Measurements from ENCODE around the gene ADAMTS14.
"Not testable (repeated sequence)": the region's sequence is repeated elsewhere in the genome, so short reads cannot be mapped to it uniquely, and the experiment has no call there.

Gene ADAMTS14

DNA sequence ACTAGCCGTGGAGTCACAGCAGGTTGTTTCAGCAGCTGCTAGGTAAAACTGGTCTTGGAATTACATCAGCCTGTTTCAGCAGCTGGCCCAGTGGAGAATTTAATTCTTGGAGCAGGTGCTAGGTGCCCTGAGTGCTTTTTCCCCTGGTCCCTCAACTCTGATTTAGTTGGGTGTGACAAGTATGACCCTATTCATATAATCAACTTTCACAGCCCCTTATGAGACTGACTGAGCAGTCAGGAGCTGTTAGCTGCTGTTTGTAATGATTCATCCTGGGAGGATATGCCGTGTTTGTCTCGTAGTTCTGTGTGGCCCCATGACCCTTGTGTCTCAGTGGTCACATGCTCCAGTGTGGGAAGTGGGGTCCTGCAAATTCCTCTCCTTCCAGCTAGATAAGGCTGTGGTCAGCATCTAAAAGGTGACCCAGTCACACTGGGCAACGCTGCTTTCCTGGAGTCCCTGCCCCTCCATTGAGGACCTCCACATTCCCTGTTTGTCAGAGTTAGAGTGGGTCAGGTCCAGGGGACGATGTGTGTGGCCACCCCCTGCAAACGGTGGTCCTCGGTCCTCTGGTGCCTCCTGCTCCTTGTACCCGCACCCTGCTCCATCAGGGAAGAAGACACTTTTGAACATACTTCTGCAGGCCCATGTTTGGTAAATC is 84.5 kb downstream of the ADAMTS14 start:
- no peak for DNase-seq

DNA sequence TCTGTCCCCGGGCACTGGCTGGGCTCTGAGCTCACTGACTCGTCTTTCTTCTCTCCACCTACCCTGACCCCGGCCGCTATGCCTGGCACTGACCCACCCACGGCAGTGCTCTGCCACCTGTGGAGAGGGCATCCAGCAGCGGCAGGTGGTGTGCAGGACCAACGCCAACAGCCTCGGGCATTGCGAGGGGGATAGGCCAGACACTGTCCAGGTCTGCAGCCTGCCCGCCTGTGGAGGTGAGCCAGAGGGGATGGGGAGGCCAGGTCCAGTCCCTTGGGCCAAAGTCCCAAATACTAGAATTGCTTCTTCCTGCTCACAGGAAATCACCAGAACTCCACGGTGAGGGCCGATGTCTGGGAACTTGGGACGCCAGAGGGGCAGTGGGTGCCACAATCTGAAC is 85.5 kb downstream of the ADAMTS14 start:
- DNase-seq, result no peak

DNA sequence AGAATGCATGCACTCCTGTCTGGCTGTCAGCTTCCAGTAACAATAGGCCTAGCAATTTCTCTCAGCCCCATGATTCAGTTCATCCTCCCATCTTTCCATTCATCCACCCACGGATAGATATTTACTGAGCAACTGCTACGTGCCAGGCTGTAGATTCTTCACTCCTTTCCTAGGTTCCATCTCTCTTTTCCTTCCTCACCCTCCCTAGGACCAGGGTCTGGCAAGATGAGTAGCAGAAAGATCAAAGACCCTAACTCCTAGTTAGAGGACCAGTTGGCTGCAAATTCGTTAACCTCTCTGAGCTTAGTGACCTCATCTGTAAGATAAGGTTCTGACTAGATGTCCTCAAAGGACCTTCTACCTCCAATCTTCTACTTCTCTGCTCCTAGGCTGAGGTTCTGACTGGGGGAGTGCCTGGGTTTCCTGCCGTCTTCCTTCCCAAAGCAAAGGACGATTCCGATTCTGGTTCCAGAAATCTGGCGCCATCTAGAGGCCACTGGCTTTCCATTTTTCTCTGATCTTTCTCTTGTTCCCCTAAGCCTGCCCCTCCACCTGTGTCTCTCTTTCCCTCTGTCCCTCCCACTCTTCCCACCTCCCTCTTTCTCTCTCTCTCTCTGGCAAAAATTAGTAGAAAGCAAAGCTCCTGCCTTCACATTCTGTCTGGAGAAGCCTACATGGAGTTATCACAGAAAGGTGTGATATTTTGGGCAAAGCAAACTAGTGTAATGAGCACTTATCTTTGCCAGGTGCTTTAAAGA is 86.6 kb downstream of the ADAMTS14 start:
- DNase-seq, result peak; percentile 65

DNA sequence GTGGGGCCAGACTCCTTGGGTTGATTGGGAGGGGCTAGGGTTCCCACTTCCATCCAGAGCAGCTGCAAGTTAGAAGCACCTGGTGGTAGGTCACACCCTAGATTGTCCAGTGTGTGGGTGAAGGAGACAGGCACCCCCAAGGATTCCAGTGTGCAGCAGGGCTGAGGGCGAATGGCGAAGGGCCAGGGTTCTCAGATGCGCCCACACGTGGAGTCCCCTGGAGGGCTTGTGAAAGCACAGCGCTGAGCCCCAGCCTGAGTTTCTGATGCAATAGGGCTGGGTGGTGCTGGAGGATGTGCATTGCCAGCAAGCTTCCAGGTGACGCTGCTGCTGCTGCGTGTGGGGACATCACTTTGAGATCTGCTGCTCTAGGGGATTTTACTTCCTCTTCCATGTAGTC is 87.5 kb downstream of the ADAMTS14 start:
- no peak for DNase-seq

DNA sequence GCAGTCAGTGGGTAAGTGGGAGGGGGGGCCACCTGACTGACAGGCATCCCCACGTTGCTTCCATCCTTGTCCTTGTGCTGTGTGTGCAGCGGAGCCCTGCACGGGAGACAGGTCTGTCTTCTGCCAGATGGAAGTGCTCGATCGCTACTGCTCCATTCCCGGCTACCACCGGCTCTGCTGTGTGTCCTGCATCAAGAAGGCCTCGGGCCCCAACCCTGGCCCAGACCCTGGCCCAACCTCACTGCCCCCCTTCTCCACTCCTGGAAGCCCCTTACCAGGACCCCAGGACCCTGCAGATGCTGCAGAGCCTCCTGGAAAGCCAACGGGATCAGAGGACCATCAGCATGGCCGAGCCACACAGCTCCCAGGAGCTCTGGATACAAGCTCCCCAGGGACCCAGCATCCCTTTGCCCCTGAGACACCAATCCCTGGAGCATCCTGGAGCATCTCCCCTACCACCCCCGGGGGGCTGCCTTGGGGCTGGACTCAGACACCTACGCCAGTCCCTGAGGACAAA is 88.0 kb downstream of the ADAMTS14 start:
- no peak for DNase-seq

GRCh38 chr10:70761031-70761601 is 88.8 kb downstream of the ADAMTS14 start:
- DNase-seq, result no peak

DNA sequence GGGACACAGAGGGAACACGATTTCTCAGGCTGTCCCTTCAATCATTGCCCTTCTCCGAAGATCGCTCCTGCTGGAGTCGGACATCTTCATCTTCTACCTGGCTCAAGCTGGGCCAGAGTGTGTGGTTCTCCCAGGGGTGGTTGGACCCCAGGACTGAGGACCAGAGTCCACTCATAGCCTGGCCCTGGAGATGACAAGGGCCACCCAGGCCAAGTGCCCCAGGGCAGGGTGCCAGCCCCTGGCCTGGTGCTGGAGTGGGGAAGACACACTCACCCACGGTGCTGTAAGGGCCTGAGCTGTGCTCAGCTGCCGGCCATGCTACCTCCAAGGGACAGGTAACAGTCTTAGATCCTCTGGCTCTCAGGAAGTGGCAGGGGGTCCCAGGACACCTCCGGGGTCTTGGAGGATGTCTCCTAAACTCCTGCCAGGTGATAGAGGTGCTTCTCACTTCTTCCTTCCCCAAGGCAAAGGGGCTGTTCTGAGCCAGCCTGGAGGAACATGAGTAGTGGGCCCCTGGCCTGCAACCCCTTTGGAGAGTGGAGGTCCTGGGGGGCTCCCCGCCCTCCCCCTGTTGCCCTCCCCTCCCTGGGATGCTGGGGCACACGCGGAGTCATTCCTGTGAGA is 89.5 kb downstream of the ADAMTS14 start:
- no peak for DNase-seq

DNA sequence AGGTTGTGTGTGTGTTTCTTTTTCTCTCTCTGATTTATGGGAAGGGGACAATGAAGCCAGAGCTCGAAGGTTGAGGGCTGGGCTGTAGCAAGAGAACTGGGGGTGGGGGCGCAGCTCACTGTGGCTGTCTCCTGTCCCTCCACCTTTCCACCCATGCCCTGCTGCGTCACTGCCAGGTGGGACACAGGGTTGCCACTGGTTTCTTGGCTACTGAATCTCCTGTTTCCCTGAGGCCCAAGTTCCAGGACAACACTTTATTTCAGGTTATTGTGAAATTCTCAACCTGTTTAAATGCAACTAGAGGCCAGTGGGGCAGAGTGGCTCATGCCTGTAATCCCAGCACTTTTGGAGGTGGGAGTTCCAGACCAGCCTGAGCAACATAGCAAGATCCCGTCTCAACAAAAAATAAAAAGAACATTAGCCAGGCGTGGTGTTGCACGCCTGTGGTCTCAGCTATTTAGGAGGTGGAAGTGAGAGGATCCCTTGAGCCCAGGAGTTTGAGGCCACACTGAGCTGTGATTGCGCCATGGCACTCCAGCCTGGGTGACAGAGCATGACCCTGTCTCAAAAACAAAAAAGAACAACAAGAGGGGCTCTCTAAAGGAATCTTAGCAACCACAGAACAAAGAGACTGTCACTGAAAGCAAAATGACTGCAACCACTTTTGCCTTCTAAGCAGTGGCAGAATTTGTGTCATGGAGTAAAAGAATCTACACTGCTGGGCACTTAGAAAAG is 90.3 kb downstream of the ADAMTS14 start:
- no peak for DNase-seq

DNA sequence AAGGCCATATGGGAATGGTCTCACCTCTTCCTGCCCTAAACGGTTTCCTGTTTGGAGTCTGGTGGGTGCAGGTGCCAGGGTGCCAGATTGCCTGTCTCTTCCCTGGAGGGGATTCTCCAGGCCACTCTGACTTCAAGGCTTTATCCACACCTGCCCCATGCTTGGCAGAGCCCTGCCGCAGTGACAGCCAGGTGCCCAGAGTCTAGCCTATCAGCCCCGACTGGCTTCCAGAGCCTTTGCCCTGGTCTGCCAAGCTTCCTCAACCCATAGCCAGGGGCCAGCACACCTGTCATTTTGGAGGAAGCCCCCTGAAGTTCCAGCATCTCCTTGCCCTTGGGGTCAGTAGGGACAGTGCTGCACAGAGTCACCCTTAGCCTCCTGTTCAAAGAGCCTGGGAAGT is 91.3 kb downstream of the ADAMTS14 start:
- no peak for DNase-seq

DNA sequence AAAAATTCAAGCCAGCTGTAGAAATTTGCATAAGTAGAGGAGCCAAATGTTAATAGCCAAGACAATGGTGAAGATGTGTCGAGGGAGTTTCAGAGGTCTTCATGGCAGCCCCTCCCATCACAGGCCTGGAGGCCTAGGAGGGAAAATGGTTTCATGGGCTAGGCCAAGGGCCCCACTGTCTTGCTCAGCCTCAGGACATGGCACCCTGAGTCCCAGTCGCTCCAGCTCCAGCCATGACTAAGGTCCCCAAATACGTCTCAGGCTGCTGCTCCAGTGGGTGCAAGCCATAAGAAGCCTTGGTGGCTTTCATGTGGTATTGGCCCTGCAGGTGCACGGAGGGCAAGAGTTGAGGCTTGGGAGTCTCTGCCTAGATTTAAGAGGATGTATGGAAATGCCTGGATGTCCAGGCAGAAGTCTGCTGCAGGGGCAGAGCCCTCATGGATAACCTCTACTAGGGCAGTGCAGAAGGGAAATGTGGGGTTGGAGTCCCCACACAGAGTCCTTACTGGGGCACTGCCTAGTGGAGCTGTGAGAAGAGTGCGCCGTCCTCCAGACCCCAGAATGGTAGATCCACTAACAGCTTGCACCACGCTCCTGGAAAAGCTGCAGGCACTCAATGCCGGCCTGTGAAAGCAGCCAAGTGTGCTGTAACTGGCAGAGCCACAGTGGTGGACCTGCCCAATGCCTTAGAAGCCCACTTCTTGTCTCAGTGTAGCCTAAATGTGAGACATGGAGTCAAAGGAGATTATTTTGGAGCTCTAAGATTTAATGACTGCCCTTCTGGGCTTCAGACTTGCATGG is 93.7 kb downstream of the ADAMTS14 start:
- no peak for DNase-seq

GRCh38 chr10:70768026-70768685 is 95.8 kb downstream of the ADAMTS14 start:
- DNase-seq, result not testable (repeated sequence)

DNA sequence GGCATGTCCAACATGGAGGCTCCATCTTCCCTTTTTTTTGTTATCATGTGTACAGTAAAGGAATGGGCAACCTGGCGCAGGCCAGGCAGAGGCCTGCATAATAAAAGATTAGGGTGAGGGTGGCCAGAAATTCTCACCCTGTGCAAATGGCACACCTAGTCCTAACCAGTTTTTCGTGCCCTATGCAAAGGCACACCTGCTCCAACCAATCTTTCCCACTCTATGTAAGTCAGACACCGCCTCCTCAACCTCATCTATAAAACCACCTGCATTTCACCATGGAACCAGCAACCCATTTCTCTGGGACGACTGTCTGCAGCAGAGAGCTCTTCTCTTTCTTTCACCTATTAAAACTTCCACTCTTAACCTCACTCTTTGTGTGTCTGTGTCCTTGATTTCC is 96.8 kb downstream of the ADAMTS14 start:
- DNase-seq, result no peak

DNA sequence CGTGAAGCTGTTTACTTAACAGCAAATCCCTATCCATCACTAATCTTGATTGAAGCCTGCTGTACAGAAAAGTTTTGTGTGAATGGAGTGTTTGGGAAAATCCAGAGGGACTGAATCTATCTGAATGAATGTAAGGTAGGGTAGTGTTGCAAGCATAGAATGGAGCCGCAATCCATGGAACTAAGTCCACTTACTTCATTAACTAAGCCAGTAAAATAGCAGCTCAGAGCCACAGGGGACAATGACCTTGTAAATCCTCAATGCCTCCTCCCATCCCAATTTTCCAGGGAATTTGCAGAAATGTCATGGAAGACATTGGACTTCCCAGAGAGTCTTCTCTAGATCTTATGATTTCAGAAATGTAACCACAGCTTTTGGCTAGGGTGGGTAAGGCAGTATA is 97.7 kb downstream of the ADAMTS14 start:
- DNase-seq, result no peak

DNA sequence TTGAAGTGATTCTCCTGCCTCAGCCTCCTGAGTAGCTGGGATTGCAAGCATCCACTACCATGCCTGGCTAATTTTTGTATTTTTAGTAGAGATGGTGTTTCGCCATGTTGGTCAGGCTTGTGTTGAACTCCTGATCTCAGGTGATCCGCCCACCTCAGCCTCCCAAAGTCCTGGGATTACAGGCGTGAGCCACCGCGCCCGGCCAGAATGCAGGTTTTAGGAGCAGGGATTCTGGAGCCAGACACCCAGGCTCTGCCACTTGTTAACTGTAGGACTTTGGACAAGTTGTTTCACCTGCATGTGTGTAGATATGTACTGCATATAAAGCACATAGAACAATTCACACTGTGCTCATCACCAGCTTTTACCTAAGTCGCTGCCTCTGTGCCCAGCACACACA is 98.2 kb downstream of the ADAMTS14 start:
- DNase-seq, result not testable (repeated sequence)

DNA sequence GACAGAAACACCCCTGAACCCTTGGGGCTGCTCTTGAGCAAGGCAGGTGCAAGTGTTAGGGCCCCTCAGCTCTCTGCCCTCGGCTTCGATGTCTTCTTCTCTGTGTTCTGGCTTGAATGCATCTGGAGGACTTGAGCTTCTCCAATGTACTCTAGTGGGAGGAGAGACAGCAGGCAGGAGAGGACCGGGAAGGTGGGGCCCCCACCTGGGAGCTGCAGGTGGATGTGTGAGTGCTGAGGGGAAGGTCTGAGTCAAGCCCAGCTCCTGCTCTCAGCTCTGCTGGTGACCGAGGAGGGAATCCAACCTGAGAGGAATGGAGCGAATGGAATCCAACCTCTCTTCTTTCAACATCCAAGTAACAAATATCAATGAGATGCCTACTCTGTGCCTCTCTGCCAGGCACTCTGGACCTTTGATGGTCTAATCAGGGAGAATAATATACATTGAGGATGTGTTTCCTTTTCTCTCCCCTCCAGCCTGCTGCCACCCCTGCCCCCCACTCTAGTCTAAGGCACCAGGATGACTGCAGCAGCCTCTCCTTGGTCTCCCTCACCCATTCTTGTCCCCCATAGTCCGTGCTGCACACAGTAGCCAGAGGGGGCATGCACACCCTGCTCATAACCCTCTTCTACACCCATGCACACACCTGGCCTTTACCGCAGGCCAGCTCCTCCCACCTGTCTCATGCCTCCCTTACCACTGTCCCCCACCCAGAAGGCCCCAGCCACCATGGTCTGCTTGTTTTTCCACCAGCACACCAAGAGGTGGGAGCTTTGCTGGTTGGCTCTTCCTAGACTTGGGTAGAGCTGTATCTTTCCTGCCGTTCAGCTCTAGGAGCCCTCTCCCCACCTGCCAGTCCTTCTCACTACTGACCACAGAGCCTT is 99.2 kb downstream of the ADAMTS14 start:
- DNase-seq, result no peak

DNA sequence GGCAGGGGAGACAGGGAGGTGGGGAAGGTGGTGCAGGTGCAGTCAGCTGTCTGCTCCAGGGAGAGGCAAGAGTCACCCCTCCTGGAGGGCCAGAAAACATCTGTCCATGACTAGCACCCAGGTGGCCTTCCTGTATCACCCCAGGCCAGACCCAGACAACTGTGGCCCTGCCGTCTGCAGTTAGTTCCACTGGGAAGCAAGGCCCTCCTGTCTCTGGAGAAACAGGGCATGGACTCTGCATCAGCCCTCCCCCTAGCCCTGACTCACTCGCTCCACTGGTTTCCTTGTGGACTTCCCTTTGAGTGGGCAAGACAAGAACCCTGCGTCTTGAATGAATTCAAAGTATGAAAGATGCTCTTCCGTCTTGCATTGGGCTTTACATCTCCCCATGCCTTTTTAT is 100.3 kb downstream of the ADAMTS14 start:
- DNase-seq, result no peak

GRCh38 chr10:70773461-70773860 is 101.2 kb downstream of the ADAMTS14 start:
- DNase-seq, result no peak

- no peak for DNase-seq
Measured at GRCh38 chr10:70773965-70774809, 101.9 kb downstream of the ADAMTS14 start.

All from CD4-positive, alpha-beta T cell treated with Interleukin-12 subunit alpha and Interleukin-12 subunit beta, for 1 hour (primary cell).